IMR-90 (cell line): ENCODE data around the gene ANO2. TPM values are rescaled to one million over a fixed set of nuclear protein-coding genes. Genes with fewer than 3 reads are reported as not detected.

Source experiments
- ATAC-seq: fragments of 200-7000 bp; cut with Tn5 transposase; 2 replicates; pipeline ENCODE4 v1.9.1; 2020; ENCODE audit warnings: low read depth, mild to moderate bottlenecking, moderate library complexity
- BruUV-seq: library from RNA; stranded (reverse); fragments of 400-500 nt; replicated peaks from 2 replicates; lab custom pipeline; 2021; lab: Mats Ljungman, UMichigan
- CTCF ChIA-PET: fragments of 300-600 bp; formaldehyde crosslinking; extraction: SDS; loops from one replicate; lab custom pipeline; 2021; ENCODE audit warnings: antibody characterized with exemption; lab: Yijun Ruan, JAX
- POLR2A ChIA-PET: fragments of 300-600 bp; sonication (Branson Sonifier 250); formaldehyde crosslinking; loops from one replicate; lab custom pipeline; 2022; ENCODE audit warnings: antibody characterized with exemption; ENCODE audit not compliant: unreplicated experiment; lab: Charles Lee
- DNase-seq: peaks from one replicate; pipeline ENCODE4 v3.0.0; 2013
- H2AFZ ChIP-seq: replicated peaks from 2 replicates; pipeline ENCODE3; 2013; ENCODE audit warnings: low read length, mild to moderate bottlenecking; ENCODE audit not compliant: poor library complexity
- H2AK5ac ChIP-seq: 2 replicates; pipeline ENCODE4 v1.6.1; 2013; ENCODE audit warnings: low read depth, low read length, inconsistent platforms
- H2AK9ac ChIP-seq: replicated peaks from 2 replicates; pipeline ENCODE3; 2013; ENCODE audit warnings: mild to moderate bottlenecking, low read depth, low read length, moderate library complexity; ENCODE audit not compliant: poor library complexity
- H2BK120ac ChIP-seq: 2 replicates; pipeline ENCODE4 v1.6.1; 2013; ENCODE audit warnings: low read depth, low read length, inconsistent platforms
- H2BK15ac ChIP-seq: 3 replicates; pipeline ENCODE4 v1.6.1; 2013; ENCODE audit warnings: low read depth, low read length, inconsistent platforms
- H2BK20ac ChIP-seq: 2 replicates; pipeline ENCODE4 v1.6.1; 2013; ENCODE audit warnings: low read depth, mild to moderate bottlenecking, inconsistent platforms, low read length, moderate library complexity
- H2BK5ac ChIP-seq: 2 replicates; pipeline ENCODE4 v1.6.1; 2013; ENCODE audit warnings: mild to moderate bottlenecking, low read depth, low read length, inconsistent platforms; ENCODE audit not compliant: poor library complexity, severe bottlenecking
- H3K14ac ChIP-seq: replicated peaks from 2 replicates; pipeline ENCODE4 v1.6.1; 2013; ENCODE audit warnings: low read depth, low read length, inconsistent platforms
- H3K18ac ChIP-seq: 2 replicates; pipeline ENCODE4 v1.6.1; 2013; ENCODE audit warnings: low read depth, low read length, control low read depth
- H3K23ac ChIP-seq: 2 replicates; pipeline ENCODE4 v1.6.1; 2013; ENCODE audit warnings: low read depth, low read length, inconsistent platforms
- H3K27ac ChIP-seq: 2 replicates; pipeline ENCODE4 v1.5.1; 2013; ENCODE audit warnings: mild to moderate bottlenecking, control low read depth, low read length; ENCODE audit not compliant: insufficient read depth
- H3K27me3 ChIP-seq: 2 replicates; pipeline ENCODE4 v1.6.1; 2013; ENCODE audit warnings: low read length; ENCODE audit not compliant: control insufficient read depth, insufficient read depth
- H3K36me3 ChIP-seq: 2 replicates; pipeline ENCODE4 v1.6.1; 2013; ENCODE audit warnings: low read length, mixed read lengths; ENCODE audit not compliant: control insufficient read depth, insufficient read depth
- H3K4ac ChIP-seq: 2 replicates; pipeline ENCODE4 v1.6.1; 2013; ENCODE audit warnings: low read depth, low read length, inconsistent platforms
- H3K4me1 ChIP-seq: 2 replicates; pipeline ENCODE4 v1.6.1; 2013; ENCODE audit warnings: low read length, mixed read lengths; ENCODE audit not compliant: control insufficient read depth, insufficient read depth
- H3K4me2 ChIP-seq: 2 replicates; pipeline ENCODE4 v1.6.1; 2013; ENCODE audit warnings: low read depth, mild to moderate bottlenecking, control low read depth, low read length, moderate library complexity
- H3K4me3 ChIP-seq: 2 replicates; pipeline ENCODE4 v1.5.1; 2013; ENCODE audit warnings: low read depth, mild to moderate bottlenecking, control low read depth, low read length, moderate library complexity; ENCODE audit not compliant: insufficient read depth
- H3K56ac ChIP-seq: 2 replicates; pipeline ENCODE4 v1.6.1; 2013; ENCODE audit warnings: low read length, inconsistent platforms; ENCODE audit not compliant: insufficient read depth; ENCODE audit errors: extremely low read depth
- H3K79me1 ChIP-seq, 2 experiments: 2 replicates each; pipeline ENCODE4 v1.6.1; 2013; ENCODE audit warnings: low read length in 2 of 2, inconsistent platforms in 1 of 2, low read depth in 1 of 2
- H3K9ac ChIP-seq: 2 replicates; pipeline ENCODE4 v1.6.1; 2013; ENCODE audit warnings: low read depth, low read length, control low read depth
- H3K9me1 ChIP-seq: 2 replicates; pipeline ENCODE4 v1.6.1; 2013; ENCODE audit warnings: low read length, inconsistent platforms; ENCODE audit not compliant: insufficient read depth
- H3K9me3 ChIP-seq: 2 replicates; pipeline ENCODE4 v1.6.1; 2013; ENCODE audit warnings: low read length; ENCODE audit not compliant: control insufficient read depth, insufficient read depth
- H4K20me1 ChIP-seq: 2 replicates; pipeline ENCODE4 v1.6.1; 2013; ENCODE audit warnings: low read length, inconsistent platforms; ENCODE audit not compliant: insufficient read depth
- H4K5ac ChIP-seq: 2 replicates; pipeline ENCODE4 v1.6.1; 2013; ENCODE audit warnings: mild to moderate bottlenecking, low read depth, low read length, control low read depth
- H4K8ac ChIP-seq, 2 experiments: 2 replicates each; pipeline ENCODE4 v1.6.1; 2013; ENCODE audit warnings: low read depth in 2 of 2, low read length in 2 of 2, control low read depth in 1 of 2, inconsistent platforms in 1 of 2
- H4K91ac ChIP-seq: 2 replicates; pipeline ENCODE4 v1.6.1; 2013; ENCODE audit warnings: low read depth, low read length, inconsistent platforms; ENCODE audit not compliant: insufficient read depth
- USF2 ChIP-seq: fragments of 150-350 bp; IDR thresholded peaks from 2 replicates; pipeline ENCODE4 v1.6.1; 2017; ENCODE audit warnings: mild to moderate bottlenecking, antibody characterized with exemption, low read length, low read depth
- WGBS, 2 experiments: methylation state at CpG; one replicate each; pipeline versions ENCODE4 v1.1.5 to v1.1.7; 2013; ENCODE audit warnings: missing lambda C conversion rate in 2 of 2; ENCODE audit not compliant: insufficient read length in 1 of 2; ENCODE audit errors: extremely low coverage in 2 of 2; 5-methylcytosine and 5-hydroxymethylcytosine counted together
- dilution Hi-C: fragments of 300-500 bp; cut with HindIII; formaldehyde crosslinking; loops from one replicate; pipeline ENCODE4 v1.14.3; 2018; ENCODE audit warnings: low sequenced_read_pairs; ENCODE audit not compliant: unreplicated experiment
- in situ Hi-C: fragments of 300-500 bp; cut with MboI; formaldehyde crosslinking; loops from 3 replicates; pipeline ENCODE4 v1.14.3; 2019; ENCODE audit warnings: low sequenced_read_pairs, inconsistent platforms, mixed read lengths
- intact Hi-C: fragments of 100-400 bp; cut with micrococcal nuclease; formaldehyde crosslinking; loops from 2 replicates; pipeline ENCODE4 v1.10.0; 2022
- polyA plus RNA-seq, 3 experiments: library from polyadenylated mRNA; depleted of rRNA; stranded (reverse); fragments of >200 nt; gene quantifications; 2 replicates each; pipeline ENCODE4 v1.2.3, GENCODE V29; 2012; ENCODE audit warnings: low replicate concordance in 1 of 3
- total RNA-seq: library from RNA; depleted of rRNA; stranded (reverse); fragments of >200 nt; gene quantifications from 2 replicates; pipeline ENCODE4 v1.2.3, GENCODE V29; 2012

The ANO2 gene
- total and polyA plus RNA-seq, 2 of the 4 experiments (the other 2 are of a cell fraction): 0.22 TPM; not detected in 1

GRCh38 chr12:5637698-5638097 lies 307.4 kb downstream of the ANO2 start:
- H3K56ac ChIP-seq: no peak overlapping the region
- H4K91ac ChIP-seq: no peak overlapping the region
- intact Hi-C loops (no loop called here), in situ Hi-C loops (no loop called here), dilution Hi-C loops (no loop called here)
- H4K5ac ChIP-seq: no peak overlapping the region
- H2BK120ac ChIP-seq: no peak overlapping the region
- no peak overlapping the region for H3K4ac ChIP-seq
- no peak overlapping the region for H3K27ac ChIP-seq
- BruUV-seq: no TSS peak
- no CpG with 5 or more reads among the region's 4 CpGs for WGBS, 2 experiments
- no peak overlapping the region for H2BK15ac ChIP-seq
- H2BK20ac ChIP-seq: no peak overlapping the region
- H3K14ac ChIP-seq: no peak overlapping the region
- no peak overlapping the region for H2BK5ac ChIP-seq
- H3K4me1 ChIP-seq: no peaks in the 10 kb centered on the region
- DNase-seq: no peak
- ChIA-PET CTCF (interaction anchor here (0.7 kb wide), 1 partner anchor 82 kb away, joined by 3 read pairs; no protein-coding TSS in a partner anchor), POLR2A (no interaction called here)
- no peak overlapping the region for H4K8ac ChIP-seq
- no peak overlapping the region for H3K18ac ChIP-seq
- no peaks in the 10 kb centered on the region for H3K79me1 ChIP-seq
- no peak overlapping the region for H2AK9ac ChIP-seq
- H3K9me1 ChIP-seq: no peaks in the 10 kb centered on the region
- no peak overlapping the region for H2AK5ac ChIP-seq
- H3K4me2 ChIP-seq: no peak overlapping the region
- no peak overlapping the region for H2AFZ ChIP-seq
- H4K20me1 ChIP-seq: no peaks in the 10 kb centered on the region
- no peaks in the 10 kb centered on the region for H3K36me3 ChIP-seq
- no peaks in the 10 kb centered on the region for H3K9me3 ChIP-seq
- H3K4me3 ChIP-seq: no peak overlapping the region
- TF ChIP-seq USF2: no peak
- no peak overlapping the region for H3K9ac ChIP-seq
- ATAC-seq: no peak
- H3K23ac ChIP-seq: no peak overlapping the region
- peaks cover 51% of the 10 kb centered on the region for H3K27me3 ChIP-seq
